NCI-H526 treated with DMSO at 0.1 percent for 48 hours (cell line): ENCODE data around the gene AHSG.
"Not testable (repeated sequence)": the region's sequence is repeated elsewhere in the genome, so short reads cannot be mapped to it uniquely, and the experiment has no call there.

Experiments used
- DNase-seq: peaks from one replicate; lab custom pipeline; 2025; lab: John Stamatoyannopoulos, UW

AHSG gene

GRCh38 chr3:186617036-186617946 lies 4.4 kb downstream of the AHSG start:
- DNase-seq = peak; percentile 59

GRCh38 chr3:186618318-186618938 lies 5.6 kb downstream of the AHSG start:
- no peak for DNase-seq

GRCh38 chr3:186619787-186620212 lies 6.9 kb downstream of the AHSG start:
- DNase-seq = no peak

- no peak for DNase-seq
Observed at GRCh38 chr3:186620213-186621092, 7.6 kb downstream of the AHSG start.

- DNase-seq = no peak
Observed at GRCh38 chr3:186621894-186622650, 9.2 kb downstream of the AHSG start.

GRCh38 chr3:186622651-186623310 lies 9.9 kb downstream of the AHSG start:
- no peak for DNase-seq

- no peak for DNase-seq
Observed at GRCh38 chr3:186624598-186624997, 11.7 kb downstream of the AHSG start.

GRCh38 chr3:186625600-186626042 lies 12.8 kb downstream of the AHSG start:
- DNase-seq = no peak

GRCh38 chr3:186626254-186626847 lies 13.5 kb downstream of the AHSG start:
- DNase-seq = no peak

GRCh38 chr3:186627852-186628414 lies 15.1 kb downstream of the AHSG start:
- DNase-seq = no peak

- no peak for DNase-seq
Observed at GRCh38 chr3:186628756-186629155, 15.9 kb downstream of the AHSG start.

GRCh38 chr3:186630950-186631641 lies 18.2 kb downstream of the AHSG start:
- DNase-seq = no peak

GRCh38 chr3:186633481-186633880 lies 20.6 kb downstream of the AHSG start:
- no peak for DNase-seq

- not testable (repeated sequence) for DNase-seq
Observed at GRCh38 chr3:186634207-186634606, 21.3 kb downstream of the AHSG start.

- no peak for DNase-seq
Observed at GRCh38 chr3:186635532-186635931, 22.7 kb downstream of the AHSG start.

- DNase-seq = no peak
Observed at GRCh38 chr3:186636536-186636935, 23.7 kb downstream of the AHSG start.

- no peak for DNase-seq
Observed at GRCh38 chr3:186637686-186638085, 24.8 kb downstream of the AHSG start.

GRCh38 chr3:186638259-186638658 lies 25.4 kb downstream of the AHSG start:
- DNase-seq = no peak

GRCh38 chr3:186639778-186640472 lies 27.1 kb downstream of the AHSG start, which contains the start of gene FETUB:
TSS of gene FETUB (plus strand) at chr3:186640399. CDS start at chr3:186640461, 62 bp downstream.
- no peak for DNase-seq
